Measurements from ENCODE around the gene EPS8.

- TF ChIP-seq, protein P1, sequence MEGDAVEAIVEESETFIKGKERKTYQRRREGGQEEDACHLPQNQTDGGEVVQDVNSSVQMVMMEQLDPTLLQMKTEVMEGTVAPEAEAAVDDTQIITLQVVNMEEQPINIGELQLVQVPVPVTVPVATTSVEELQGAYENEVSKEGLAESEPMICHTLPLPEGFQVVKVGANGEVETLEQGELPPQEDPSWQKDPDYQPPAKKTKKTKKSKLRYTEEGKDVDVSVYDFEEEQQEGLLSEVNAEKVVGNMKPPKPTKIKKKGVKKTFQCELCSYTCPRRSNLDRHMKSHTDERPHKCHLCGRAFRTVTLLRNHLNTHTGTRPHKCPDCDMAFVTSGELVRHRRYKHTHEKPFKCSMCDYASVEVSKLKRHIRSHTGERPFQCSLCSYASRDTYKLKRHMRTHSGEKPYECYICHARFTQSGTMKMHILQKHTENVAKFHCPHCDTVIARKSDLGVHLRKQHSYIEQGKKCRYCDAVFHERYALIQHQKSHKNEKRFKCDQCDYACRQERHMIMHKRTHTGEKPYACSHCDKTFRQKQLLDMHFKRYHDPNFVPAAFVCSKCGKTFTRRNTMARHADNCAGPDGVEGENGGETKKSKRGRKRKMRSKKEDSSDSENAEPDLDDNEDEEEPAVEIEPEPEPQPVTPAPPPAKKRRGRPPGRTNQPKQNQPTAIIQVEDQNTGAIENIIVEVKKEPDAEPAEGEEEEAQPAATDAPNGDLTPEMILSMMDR (IDR thresholded peaks at IDR 0.05), result no peak
- TF ChIP-seq POLR2A (IDR thresholded peaks at IDR 0.05), result no peak
Measured at GRCh38 chr12:15710860-15711510, 78.2 kb downstream of the EPS8 start.

All from lower leg skin (tissue), 3 donors.